GM11168 (cell line): ENCODE data around the gene PDE7B.

Source experiments
- in situ Hi-C: fragments of 300-500 bp; cut with MboI; formaldehyde crosslinking; loops from one replicate; pipeline ENCODE4 v1.12.0; 2022; ENCODE audit warnings: low sequenced_read_pairs; ENCODE audit not compliant: unreplicated experiment

PDE7B gene

DNA sequence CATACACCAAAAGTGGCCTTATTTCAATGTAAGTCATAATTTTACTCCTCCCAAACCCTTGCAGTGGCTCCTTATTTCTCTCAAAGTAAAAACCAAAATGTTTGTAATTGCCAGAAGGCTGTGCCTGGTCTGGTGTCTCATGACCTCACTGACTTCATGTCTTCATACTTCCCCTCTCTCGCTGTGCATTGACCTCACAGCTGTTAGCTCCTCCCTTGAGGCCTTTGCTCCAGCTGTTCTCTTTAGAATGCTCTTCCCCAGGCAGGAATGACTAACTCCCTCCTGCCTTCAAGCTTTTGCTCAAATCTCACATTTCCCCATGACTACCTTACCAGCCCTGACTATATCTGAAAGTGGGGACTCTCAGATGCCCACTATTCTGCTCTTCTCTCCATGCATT is 315.3 kb downstream of the PDE7B start:
- in situ Hi-C loops = no loop called here

DNA sequence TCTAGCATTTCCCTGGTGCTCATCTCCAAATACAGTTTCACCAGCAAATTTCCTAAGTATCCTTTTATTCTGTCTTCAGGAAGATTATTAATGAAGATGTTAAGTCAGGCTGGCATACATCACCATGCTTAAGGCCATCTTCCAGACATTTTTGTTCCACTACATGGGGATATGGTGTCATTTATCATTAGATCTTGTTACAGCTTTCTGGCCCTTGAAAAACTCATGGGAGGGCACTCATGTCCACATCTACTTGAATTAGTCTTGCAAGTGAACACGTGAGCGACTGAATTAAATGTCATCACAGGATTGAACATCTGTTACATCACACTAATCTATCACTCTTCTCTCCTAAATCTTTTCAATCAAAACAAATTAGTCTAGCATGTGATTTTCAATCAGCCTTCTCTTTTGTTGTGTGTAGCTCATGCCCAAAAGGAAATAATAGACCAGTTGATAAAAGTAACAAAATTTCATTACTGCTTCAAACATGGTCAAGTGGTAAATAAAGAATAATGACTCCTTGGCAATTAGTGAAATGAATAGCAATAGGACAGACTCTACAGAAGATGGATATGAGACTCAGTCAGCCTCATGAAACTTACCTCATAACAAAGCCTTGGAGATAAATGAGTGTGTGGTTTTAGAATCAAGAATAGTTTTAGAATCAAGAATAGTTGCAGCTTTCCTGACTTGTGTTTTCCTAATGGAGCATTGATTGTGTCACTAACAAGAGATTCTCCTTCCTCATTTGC is 318.1 kb downstream of the PDE7B start:
- in situ Hi-C loops = no loop called here

DNA sequence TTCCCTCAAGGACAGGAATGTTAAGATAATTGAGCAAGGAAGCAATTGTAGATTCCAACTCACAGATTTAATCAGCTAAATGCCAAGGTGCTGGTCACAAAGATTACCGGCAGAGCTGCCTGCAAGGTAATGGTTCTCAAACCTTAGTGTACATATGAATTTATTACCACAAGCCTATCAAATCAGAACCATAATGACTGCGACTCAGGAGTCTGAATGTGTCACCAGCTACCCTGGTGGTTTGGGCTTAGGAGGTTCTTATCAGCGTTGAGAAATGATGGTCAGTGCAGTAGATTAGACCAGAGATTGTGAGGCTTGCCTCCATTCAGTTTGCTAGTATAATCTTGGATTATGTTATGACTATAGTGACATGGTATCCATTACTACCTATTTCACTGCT is 319.7 kb downstream of the PDE7B start:
- in situ Hi-C loops = no loop called here

DNA sequence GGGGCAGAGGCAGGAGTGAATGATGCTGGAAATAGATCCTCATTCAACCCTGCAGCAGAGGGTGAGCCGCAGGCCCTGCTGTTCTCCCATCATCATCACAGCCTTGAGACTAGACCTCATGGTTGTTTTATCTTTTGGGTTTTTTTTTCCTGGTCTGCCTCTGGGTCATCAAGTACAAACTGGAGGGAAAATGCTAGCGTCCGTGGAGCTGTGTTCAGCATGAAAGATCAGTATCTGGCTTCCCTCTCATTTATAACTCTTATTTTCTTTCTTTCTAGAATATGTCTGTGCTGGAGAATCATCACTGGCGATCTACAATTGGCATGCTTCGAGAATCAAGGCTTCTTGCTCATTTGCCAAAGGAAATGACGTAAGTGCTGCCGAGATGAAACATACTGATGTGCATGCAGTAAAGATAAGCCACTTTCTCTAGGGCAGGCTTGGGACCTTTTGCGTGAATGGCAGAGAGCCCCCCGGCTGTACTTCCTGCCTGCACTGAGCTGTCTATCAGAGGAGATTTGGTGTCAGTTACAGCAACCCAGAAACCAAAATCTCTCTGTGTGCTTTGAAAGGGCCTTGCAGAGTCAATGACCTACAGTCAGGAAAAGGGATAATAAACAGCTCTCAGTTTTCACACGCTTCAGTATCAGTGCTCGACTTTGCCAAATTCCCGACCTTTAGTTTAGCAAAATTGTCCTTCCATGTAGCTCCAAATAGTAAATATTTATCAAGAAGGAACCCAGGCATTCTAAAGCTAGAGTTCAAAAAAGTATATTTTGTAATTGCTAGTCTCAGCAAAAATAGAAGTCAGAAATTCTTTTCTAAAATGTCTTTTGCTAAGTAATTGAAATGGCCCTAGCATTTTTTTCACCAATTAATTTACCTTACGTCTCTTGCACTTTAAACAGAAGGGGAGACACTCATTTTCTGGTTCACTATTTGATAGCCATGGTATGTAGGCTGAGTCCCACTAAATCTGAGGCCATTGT is 322.3 kb downstream of the PDE7B start:
- in situ Hi-C loops = no loop called here

DNA sequence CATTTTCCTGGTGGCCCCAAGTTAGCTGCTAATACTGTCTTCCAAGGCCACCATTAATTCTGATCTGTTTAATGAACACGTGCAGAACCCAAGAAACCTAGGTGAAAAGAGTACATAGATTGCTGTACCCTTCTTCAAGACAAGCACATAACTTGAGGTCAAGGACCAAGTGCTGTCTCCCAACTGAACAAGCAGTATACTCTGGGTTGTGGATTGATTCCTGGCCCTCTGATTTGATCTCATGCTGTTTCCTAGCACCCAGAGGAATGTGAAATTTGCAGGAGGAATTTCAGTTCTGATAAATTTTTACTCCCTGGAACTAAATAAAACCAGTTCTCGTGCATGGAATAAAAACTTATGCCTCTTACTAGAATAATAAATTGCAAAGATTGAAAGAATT is 323.0 kb downstream of the PDE7B start:
- in situ Hi-C loops = no loop called here

DNA sequence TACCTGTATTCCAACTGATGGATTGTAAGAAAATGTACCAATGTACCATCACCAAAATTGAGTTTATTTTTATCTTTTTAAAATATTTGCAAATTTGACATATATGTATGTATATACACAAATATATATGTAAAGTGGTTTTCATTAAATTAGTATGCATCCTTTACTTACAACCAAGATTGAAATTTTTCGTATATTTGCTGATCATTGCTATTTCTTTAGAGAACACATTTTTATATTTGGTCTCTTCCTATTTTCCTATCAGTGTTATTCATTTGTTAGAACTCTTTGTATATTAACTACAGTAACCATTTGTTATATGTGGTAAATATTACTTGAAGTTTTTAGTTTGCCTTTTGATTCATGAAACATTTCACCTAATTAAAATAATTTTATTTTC is 324.4 kb downstream of the PDE7B start:
- in situ Hi-C loops = no loop called here

DNA sequence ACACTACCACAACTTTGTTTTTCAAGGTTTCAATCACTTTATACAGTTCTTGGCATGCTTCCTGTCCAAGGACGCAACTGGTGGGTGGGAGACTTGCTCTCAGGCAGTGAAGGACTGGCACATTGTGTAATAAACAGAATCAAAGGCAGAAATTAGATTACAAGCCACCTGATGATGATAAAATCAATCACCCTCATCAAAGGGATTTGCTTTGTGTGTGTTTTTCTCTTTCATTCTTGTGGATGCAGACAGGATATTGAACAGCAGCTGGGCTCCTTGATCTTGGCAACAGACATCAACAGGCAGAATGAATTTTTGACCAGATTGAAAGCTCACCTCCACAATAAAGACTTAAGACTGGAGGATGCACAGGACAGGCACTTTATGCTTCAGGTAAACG is 327.2 kb downstream of the PDE7B start:
- in situ Hi-C loops = no loop called here

DNA sequence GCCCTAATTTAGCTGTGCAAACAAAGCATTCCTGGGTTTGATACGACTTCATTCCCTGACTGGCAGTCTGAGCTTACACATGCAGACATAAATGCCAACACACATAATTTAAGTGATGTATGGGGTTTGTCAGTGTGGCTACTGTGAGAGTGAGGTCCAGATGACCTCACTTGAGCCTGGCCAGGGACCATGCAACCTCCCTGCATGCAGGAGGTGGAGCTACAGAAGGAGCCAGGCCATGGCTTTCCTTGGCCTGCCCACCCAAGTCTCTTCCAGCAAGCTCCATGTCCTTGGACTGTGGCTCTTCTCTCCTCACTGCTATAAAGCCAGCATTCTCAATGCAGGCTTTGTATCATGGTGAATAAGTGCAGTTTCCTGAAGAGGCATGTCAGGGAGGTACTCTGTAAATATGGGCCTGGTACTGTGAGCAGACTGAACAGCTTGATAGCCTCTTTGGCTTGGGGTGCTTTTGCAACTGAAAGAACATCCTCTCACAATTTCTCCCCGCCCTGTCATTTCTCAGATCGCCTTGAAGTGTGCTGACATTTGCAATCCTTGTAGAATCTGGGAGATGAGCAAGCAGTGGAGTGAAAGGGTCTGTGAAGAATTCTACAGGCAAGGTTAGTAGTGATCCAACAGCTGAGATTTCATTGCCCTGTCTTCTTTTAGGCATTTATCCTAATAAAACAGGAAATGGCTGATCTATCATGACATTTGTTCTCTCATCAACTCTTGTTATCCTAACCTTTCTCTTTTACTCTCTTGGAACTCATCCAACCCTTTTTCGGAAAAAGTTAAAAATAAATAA is 329.4 kb downstream of the PDE7B start:
- in situ Hi-C loops = no loop called here

DNA sequence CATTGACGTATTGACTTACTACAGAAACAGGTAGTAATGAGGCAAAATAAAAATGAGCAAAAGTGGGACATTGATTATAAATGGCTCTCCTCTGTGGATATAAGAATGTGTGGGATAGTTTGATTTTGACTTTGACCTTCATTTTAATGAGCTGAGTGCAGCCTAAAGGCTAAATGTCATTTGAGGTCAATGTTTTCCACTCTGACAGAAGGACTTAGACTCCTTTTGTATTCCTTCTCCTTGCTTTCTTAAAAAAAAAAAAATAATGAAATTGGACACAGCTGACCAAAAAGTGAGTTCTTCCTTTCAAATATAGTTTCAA is 330.0 kb downstream of the PDE7B start:
- in situ Hi-C loops = no loop called here

DNA sequence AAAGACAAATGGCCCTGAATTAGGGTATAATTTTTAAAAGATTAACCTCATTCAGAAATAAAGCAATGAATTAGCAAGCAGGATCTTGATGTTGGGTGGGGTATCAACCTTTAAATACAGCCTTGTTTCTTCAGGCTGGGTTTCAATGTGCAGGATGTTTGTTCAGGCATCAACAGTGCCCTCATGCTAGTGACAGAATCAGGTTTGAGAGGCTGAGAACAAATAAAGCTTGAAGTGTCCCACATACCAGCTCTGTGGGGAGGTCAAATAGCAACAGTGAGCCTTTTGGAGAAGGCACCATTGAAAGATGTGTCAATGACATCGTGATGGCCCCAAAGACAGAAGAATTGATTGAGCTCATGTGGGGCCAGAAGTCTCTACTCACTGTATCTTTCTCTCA is 330.4 kb downstream of the PDE7B start:
- in situ Hi-C loops = no loop called here

DNA sequence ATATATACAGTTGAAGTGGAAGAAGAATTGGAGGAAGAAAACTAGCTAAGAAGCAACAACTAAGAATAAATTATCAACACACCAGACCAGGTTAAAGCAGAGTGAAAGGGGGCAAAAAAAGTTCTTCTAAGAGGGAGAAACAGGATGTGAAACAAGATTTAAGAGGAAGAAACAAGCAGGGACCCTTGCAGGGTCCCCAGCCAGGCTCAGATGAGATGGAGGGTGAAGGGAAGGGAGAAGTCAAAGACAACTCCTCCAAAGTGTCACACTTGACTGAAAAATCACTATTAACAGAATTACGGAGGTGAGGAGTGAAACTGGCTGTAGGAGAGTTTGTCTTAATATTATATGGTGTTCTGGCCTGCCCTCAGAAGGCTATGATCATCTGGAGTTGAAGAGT is 333.2 kb downstream of the PDE7B start:
- in situ Hi-C loops = no loop called here

DNA sequence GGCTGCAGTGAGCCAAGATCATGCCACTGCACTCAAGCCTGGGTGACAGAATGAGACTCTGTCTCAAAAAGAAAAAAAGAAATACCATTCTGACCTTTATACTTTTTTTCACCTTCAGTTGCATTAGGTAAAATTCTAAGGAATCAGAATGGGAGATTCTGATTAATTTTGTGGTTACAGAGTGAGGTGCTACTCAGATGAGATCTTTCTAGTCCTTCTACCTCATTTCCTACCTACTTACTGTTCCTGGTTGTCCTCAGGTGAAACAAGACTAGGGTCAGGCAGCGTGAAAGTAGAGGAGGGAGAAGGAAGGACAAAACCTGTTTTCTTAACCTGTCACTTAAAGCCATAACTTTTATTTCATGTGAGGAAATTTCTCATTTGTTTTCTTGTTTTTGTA is 334.9 kb downstream of the PDE7B start:
- in situ Hi-C loops = no loop called here

DNA sequence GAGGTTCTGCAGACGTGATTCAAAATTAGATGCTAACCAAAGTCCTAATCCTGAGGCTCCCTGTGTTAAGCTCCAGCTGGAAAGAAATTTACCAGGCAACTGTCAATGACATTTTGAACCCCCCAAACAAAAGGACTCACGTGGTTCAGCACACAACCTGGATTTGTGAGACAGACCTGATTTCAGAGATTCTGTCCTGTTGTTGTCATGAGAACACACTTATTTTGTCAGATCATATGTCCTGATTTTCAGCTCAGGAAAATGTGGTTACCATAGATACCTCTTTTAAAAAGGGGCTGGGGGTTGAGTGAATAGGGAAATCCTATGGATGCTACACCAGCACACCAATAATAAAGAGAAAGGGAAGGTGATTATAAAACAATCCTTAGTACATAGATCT is 337.0 kb downstream of the PDE7B start:
- in situ Hi-C loops = no loop called here

DNA sequence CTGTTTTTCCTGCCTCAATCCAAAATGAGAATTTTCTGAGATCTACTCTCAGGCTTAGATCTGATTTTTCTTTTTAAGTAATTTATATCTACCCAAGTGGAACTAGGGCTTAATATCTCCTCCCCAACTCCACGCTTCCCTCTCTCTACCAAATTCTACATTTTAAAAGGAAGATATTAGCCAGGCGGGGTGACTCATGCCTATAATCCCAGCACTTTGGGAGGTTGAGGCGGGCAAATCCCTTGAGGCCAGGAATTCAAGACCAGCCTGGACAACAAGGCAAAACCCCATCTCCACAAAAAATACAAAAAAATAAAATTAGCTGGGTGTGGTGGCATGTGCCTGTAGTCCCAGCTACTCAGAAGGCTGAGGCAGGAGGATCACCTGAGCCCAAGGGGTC is 337.6 kb downstream of the PDE7B start:
- in situ Hi-C loops = no loop called here

DNA sequence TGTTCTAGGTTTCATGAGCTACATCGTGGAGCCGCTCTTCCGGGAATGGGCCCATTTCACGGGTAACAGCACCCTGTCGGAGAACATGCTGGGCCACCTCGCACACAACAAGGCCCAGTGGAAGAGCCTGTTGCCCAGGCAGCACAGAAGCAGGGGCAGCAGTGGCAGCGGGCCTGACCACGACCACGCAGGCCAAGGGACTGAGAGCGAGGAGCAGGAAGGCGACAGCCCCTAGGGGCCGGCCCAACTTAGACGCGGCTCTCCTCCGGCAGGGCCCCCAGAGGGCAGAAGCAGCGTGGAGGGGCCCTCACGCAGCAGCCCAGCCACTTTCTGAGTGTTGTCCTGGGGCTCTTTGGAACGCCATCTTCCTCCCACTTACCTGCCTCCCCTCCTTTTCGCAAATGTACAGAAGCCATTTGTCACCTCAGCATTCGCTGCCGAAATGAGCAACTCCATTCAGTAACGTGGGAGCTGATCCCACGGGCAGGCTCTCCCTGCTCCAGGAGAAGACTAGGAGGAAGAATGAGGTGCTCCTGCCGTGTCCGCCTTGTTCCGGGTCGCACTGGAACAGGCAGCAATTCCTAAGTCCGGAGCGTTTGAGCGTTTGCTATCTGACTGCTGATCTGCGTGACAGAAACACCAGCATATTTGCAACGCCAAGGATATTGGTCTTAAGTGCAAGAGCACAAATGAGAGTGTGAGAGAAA is 340.3 kb downstream of the PDE7B start:
- in situ Hi-C loops = no loop called here

DNA sequence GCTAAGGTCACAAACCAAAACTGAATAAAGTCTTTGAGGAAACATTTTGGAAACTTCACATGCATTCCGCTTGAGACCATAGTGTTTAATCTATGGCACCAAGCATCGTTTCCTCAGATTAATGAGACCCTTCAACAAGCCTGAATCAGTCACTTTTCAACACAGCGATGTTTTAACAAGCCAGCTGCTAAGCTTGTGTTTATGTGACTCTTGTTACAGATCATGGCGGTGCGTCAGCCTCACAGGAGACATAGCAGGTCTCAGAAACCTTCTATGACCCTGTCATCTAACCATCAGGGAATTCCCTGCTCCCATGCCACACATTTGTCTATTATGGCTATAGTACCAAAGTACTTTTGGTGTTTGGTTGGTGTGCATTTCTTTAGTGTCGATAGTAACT is 341.4 kb downstream of the PDE7B start:
- in situ Hi-C loops = no loop called here

DNA sequence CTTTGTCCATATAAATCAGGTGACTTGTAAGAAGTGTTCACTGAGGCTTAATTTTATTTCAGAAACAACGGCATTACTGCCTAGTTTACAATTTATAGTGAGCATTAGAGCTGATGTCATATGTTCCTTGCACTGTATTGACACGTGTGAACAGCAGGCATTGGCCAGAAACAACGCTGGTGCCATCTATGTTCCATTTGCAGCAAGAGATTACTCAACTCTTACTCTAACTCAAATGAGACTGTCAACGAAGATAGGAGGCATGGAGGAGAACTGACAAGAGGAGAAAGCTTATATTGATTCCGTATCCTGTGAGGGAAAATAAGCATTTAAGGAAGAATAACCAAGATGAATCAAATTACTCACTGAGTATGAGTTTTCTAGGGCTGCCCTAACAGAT is 350.2 kb downstream of the PDE7B start:
- in situ Hi-C loops = loop anchor here (25.0 kb wide), 1 partner anchor 664 kb away; no protein-coding TSS in a partner anchor

DNA sequence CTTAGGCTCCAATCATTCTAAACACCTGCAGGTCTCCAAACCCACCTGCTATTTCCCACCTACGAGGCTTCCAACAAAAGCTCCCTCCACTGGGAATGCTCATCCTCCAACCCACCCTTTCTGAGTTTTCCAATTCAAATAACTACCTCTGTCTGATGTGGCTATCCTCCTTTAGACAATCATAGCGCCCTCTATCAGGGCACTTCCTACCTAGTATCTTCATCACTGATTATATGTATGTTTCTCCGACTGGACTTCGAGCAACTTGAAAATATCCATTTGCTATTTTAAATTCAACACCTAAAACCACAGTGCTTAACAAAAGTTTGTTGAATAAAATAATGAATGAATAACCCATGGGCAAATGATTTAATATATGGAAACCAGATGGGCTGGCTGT is 357.3 kb downstream of the PDE7B start:
- in situ Hi-C loops = loop anchor here (25.0 kb wide), 1 partner anchor 671 kb away; no protein-coding TSS in a partner anchor

DNA sequence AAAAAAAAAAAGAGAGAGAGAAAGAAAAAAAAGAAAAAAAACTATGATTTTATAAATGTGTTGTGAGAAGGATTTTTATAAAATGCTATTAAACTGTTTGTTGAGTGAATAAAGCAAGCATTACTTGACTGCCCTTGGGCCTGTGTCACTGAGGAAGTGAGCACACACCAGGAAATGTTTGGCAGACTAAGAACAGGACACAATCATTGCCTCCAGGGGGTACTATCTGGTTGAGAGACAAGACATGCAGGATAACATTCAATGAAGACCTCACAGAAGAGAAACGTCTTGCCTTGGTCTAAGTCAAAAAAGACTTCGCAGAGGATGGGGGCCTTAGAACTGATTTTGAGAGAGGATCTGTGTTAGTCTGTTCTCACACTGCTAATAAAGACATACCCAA is 358.0 kb downstream of the PDE7B start:
- in situ Hi-C loops = loop anchor here (25.0 kb wide), 1 partner anchor 672 kb away; no protein-coding TSS in a partner anchor
